Stimulated activated CD8-positive, alpha-beta memory T cell treated with anti-CD3 and anti-CD28 coated beads, Interleukin-4, amount 100 ng/mL, for 1 hour (primary cell): ENCODE measurements around the gene GAL3ST2.
"Not testable (repeated sequence)": the region's sequence is repeated elsewhere in the genome, so short reads cannot be mapped to it uniquely, and the experiment has no call there.

ENCODE experiments used
- DNase-seq, 2 donors: peaks; one replicate each; pipeline ENCODE4 v3.0.0-alpha.2; 2020; ENCODE audit warnings: low read depth in 2 of 2, low spot score in 1 of 2

GAL3ST2 gene

GRCh38 chr2:241791385-241791784 lies 14.8 kb downstream of the GAL3ST2 start:
- DNase-seq = not testable (repeated sequence)

DNA sequence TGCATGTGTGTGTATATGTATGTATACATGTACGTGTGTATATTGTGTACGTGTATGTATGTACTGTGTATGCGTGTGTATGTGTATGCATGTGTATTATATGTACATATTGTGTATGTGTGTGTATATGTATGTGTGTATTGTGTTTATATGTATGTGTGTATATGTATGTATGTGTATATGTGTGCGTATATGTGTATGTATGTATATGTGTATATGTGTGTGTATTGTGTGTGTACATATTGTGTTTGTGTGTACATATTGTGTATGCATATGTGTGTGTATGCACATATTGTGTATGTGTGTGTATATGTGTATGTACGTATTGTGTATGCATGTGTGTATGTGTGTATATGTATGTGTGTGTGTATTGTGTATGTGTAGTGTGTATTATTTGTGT lies 16.8 kb downstream of the GAL3ST2 start:
- no peak for DNase-seq

DNA sequence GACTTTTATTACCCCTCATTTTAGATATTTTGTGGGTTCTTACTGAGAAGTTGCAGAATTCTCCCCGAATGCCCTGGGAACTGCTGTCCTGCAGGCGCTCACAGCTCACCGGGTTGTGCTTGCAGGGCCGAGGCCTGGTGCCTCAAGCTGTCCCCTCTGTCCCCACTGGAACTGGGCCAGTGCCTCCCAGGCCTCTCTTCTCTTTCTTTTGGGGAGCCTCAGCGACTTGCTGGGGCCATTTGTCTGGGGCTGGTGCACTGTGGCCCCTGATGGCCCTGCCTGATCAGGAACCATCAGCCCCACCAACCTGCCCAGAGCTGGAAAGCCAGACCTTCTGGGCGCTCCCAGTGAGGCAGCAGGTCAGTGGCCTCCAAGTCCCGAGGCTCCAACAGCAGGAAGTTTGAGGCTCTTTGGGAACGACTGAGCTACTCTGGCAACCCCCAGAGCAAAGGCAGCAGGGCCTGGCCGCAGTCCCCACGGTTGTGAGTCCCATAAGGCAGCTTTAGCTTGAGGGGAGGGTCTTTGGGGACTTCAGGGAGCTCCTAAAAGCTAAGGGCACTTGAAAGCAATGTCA lies 17.7 kb downstream of the GAL3ST2 start:
- no peak for DNase-seq

DNA sequence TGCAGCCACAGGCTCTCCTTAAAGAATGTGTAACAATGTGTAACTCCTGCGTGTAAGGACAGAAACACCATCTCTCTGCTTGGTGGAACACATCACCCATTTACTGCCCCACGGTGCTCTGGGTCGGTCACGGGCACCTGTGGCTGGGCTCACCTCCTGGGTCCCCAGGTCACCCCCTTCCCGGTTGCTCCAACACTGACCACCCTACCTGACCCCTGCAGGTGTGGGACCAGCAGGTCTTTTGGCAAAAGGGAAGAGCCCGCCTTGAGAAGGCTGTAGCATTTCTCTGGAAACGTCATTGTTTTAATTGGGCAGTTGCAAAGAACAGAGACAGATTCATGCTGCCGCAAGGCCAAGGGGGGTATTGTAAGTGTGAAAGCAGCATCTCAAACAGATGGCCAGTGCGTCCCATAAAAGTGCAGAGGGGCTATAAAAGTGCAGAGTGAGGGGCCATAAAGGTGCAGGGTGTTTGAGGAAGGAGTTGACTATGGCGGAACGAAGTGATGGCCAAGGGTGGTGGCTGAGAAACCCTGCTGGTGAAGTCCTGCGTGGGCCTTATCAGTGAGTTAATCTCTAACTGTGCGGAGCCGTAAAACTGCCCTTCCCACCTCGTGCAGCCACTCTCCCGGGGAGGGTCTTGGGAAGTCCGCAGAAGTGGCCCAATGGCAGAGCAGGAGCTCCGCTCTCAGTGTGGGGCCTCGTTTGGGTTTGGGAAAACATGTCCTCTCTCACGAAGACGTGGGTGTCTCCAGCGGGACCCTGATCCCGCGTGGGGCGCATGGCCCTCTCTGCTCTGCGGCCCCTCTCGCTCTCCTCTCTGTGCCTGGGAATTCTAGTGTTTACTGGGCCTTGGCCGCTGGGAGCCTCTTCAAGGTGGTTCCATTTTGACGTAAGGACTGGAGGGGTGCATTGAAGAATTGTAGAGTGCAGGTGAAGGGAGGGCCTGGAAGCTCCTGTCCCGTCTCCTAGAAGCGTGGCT lies 18.7 kb downstream of the GAL3ST2 start:
- no peak for DNase-seq

DNA sequence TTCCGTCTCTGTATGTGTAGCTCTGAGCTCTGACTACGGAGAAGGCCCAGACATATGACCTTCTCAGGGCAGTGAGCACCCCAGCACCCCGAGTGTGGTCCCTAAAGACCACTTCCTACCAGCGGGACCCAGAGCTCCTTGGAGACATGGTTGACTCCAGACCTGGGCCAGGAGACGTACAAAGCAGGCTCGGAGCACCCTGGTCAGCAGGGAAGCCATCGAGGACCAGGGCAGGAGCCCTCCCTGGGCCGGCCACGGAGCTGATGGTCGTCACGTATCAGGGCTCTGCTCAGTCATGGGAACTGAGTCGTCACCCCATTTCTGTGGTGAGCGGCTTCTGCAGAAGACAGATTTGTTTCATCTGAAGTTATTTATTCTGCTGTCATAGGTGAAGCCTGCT lies 19.6 kb downstream of the GAL3ST2 start:
- DNase-seq = no peak

DNA sequence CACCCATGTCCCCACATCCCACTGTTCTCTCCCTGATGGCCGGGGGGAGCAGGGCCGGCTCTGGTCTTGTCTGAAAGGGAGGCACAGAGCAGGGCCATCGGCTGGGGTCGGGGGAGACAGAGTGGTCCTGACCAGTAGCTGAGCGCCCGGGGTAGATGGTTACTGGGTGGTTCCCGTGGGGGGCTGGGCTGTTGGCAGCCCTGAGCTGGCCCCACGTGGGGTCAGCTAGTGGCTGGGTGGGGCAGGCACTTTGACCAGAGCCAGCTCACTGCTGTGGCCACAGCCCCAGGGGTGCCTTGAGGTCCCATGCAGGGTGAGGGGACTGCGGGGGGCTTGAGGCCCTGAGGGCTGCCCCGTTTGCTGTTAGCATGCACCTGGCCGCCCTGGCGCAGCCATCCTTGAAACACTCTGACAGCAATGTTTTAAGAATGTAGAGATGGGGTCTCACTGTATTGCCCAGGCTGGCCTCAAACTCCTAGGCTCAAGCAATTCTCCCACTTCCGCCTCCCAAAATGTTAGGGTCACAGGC lies 20.1 kb downstream of the GAL3ST2 start:
- DNase-seq = no peak

- no peak for DNase-seq
Observed at GRCh38 chr2:241797441-241798080, 20.9 kb downstream of the GAL3ST2 start.

GRCh38 chr2:241798081-241798630 lies 21.5 kb downstream of the GAL3ST2 start:
- no peak for DNase-seq

GRCh38 chr2:241798631-241799521 lies 22.3 kb downstream of the GAL3ST2 start:
- DNase-seq = no peak

DNA sequence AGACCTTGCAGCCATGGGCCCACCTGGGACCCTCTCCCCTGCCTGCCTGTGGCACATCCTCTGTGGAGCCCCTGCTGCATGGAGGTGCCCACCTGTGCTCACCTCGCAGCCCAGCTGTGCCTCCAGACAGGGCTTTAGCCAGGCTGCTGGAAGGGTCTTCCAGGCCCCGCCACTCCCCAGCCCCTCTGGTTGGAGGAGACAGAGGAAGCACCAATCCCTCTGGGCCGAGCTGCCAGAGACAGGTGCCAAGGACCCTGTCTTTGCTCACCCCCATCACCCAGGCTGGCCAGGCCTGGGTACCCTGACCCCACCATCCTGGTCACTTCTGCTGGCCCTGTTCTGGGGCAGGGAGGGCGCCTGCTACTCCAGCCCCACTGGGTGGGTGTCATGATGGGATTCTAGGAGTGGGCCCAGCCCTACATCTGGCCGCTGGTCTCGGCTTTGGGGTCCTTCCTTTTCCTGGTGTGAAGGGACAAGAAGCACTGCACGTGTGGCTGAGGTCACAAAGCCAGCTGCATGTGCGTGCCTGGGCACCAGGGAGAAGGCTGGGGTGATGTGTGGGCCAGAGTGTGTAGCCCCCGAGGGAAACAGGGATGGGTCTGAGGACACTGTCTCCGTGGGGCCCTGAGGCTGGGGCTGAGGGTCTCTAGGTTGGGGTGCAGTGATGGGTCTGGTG lies 23.0 kb downstream of the GAL3ST2 start:
- DNase-seq = no peak

DNA sequence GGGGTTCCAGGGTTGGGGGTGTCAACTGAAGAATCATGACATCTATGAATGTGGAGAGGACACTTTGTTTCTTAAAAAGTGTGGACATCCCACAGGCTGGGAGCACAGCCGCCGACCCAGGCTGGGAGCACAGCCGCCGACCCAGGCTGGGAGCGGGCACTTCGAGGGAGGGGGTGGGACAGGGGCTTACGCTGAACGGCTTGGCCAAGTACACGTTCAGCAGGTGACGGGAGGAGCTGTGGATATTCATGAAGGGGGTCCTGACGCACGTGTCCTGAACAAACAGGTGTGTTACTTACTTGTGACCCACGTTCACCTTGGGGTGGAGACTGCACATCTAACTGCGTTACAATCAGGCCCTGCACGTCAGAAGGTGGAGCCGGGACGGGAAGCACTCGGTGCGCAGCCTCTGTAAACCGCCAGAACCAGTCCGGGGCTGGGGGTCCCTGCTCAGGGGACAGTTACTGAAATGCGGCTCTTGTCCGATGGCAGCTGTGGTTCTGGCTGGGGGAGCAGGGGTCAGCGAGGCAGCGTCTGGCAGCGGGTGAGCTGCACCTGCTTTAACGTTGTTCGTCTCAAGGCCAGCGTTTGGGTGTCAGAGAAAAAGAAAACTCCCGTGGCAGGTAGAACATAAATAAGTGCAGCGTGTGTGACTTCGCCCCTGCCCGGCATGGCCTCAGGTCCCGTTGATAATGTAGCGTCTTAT lies 23.7 kb downstream of the GAL3ST2 start:
- DNase-seq = not testable (repeated sequence)

DNA sequence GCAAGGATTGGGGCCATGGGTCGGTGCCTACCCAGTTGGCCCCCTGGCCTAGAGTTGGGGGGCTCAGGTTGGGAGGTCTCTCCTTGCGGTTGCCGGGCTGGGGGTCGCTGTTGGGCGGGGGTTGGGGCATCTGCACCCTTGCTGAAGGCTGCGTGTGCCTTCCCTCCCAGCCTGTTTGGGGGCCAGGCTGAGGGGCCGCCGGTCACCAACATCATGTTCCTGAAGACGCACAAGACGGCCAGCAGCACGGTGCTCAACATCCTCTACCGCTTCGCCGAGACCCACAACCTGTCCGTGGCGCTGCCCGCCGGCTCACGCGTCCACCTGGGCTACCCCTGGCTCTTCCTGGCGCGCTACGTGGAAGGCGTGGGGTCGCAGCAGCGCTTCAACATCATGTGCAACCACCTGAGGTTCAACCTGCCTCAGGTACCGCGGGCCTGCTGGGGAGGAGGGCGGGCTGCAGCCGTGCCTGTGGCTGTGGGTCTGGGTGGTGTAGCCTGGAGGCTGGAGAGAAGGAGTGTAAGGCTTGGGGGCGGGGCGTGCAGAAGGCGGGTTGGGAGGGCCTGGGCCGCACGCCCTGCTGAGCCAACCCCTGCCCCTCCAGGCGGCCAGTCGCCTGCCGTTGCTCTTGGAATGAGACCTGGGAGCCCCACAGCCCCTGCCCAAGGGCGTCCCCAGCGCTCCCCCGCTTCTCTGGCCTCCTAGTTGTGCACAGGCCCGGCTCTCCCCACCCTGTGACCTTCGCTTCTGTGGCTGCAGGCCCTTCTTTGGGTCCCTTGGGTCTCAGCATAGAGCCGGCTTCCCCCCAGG lies 25.2 kb downstream of the GAL3ST2 start:
- DNase-seq = no peak

- no peak for DNase-seq
Observed at GRCh38 chr2:241802421-241803318, 26.0 kb downstream of the GAL3ST2 start.

- no peak for DNase-seq
Observed at GRCh38 chr2:241803387-241804325, 27.0 kb downstream of the GAL3ST2 start.

DNA sequence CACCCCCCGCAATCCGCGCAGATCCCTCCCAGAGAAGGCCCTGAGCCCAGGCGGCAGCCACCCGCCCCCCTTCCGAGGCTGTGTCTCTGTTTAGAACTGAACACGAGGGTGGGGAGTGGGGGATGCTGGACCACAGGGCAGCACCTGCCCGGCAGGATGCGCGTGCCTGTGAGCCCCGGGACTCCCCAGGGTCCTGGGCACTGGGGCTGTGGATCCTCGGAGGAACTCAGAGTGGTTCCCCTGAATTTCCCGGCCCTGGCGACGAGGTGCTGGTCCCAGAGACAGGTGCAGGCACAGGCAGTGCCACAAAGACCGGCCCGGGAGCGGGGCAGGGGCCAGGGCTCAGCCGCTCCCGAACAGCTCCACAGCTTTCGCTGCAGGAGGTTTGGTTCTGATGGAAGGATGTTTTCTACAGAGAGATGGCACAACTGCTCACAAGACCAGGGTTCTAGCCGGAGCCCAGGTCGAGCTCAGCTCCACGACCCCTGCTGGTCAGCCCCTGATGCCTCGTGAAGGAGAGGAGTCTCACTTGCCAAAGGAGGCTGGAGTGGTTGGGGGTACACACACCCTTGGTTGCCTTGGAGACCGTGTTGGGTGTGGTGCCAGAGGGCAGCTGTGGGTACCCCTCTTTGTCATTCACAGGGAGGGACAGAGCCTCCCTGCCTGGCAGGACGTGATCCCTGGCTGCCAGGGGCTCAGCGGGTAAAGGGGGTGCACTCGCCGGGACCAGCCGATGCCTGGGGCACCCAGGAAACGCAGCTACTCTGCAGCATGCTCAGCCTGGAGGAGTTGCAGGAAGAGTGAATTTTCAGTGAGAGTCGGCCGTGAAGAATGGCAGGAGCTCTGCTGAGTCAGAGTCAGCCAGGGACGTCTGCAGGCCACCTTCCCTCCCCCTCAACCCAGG lies 28.0 kb downstream of the GAL3ST2 start:
- no peak for DNase-seq
